PC-9 (cell line): ENCODE results near the gene TMEM80. TPM values are rescaled to one million over a fixed set of nuclear protein-coding genes. Genes with fewer than 3 reads are reported as not detected.

Experiments
- BruUV-seq: library from RNA; stranded (reverse); fragments of 400-500 nt; replicated peaks from 2 replicates; lab custom pipeline; 2021; lab: Mats Ljungman, UMichigan
- CTCF ChIA-PET: fragments of 300-600 bp; sonication (Branson Sonifier 250); formaldehyde crosslinking; loops from one replicate; lab custom pipeline; 2022; ENCODE audit warnings: antibody characterized with exemption; lab: Charles Lee
- POLR2A ChIA-PET: fragments of 300-600 bp; sonication (Branson Sonifier 250); formaldehyde crosslinking; loops from one replicate; lab custom pipeline; 2022; ENCODE audit warnings: antibody characterized with exemption; ENCODE audit not compliant: unreplicated experiment; lab: Charles Lee
- DNase-seq, 2 experiments: peaks; one replicate each; pipeline versions ENCODE4 v3.0.0 to v3.0.0-alpha.2; 2015 to 2022; ENCODE audit warnings: mixed read lengths in 1 of 2
- H2AFZ ChIP-seq: fragments of 200-600 bp; sonication (generic); 2 replicates; pipeline ENCODE4 v1.8.1; 2017; ENCODE audit warnings: antibody characterized with exemption
- H3F3A ChIP-seq: fragments of 200-600 bp; sonication (generic); 2 replicates; pipeline ENCODE4 v1.8.1; 2017; ENCODE audit warnings: antibody characterized with exemption, mild to moderate bottlenecking, low read depth; ENCODE audit not compliant: insufficient read depth
- H3K27ac ChIP-seq: fragments of 200-600 bp; sonication (generic); 2 replicates; pipeline ENCODE4 v1.6.1; 2016; ENCODE audit warnings: mixed run types
- H3K27me3 ChIP-seq: fragments of 200-600 bp; sonication (generic); 2 replicates; pipeline ENCODE4 v1.6.1; 2016; ENCODE audit warnings: low read depth, mixed run types; ENCODE audit not compliant: insufficient read depth
- H3K36me3 ChIP-seq: fragments of 200-600 bp; sonication (generic); 2 replicates; pipeline ENCODE4 v1.6.1; 2016; ENCODE audit warnings: low read depth, mixed run types
- H3K4me1 ChIP-seq: fragments of 200-600 bp; sonication (generic); replicated peaks from 2 replicates; pipeline ENCODE4 v1.6.1; 2016; ENCODE audit warnings: mixed run types; ENCODE audit not compliant: insufficient read depth
- H3K4me2 ChIP-seq: fragments of 200-600 bp; sonication (generic); 2 replicates; pipeline ENCODE4 v1.6.1; 2017; ENCODE audit warnings: mixed run types
- H3K4me3 ChIP-seq: fragments of 200-600 bp; sonication (generic); 2 replicates; pipeline ENCODE4 v1.6.1; 2016; ENCODE audit warnings: mixed run types
- H3K79me2 ChIP-seq: fragments of 200-600 bp; sonication (generic); 2 replicates; pipeline ENCODE4 v1.6.1; 2017; ENCODE audit warnings: low read depth, mixed run types
- H3K9me2 ChIP-seq: fragments of 200-600 bp; sonication (generic); 2 replicates; pipeline ENCODE4 v1.8.1; 2017; ENCODE audit warnings: mild to moderate bottlenecking; ENCODE audit not compliant: insufficient read depth
- H3K9me3 ChIP-seq: fragments of 200-600 bp; sonication (generic); 2 replicates; pipeline ENCODE4 v1.8.1; 2016; ENCODE audit warnings: low read depth; ENCODE audit not compliant: insufficient read depth
- H4K20me1 ChIP-seq: fragments of 200-600 bp; sonication (generic); 2 replicates; pipeline ENCODE4 v1.8.1; 2017; ENCODE audit not compliant: insufficient read depth
- EZH2 ChIP-seq: fragments of 200-600 bp; sonication (generic); IDR thresholded peaks from 2 replicates; pipeline ENCODE4 v1.8.0; 2017; ENCODE audit warnings: antibody characterized with exemption, low read depth
- intact Hi-C: fragments of 100-400 bp; cut with micrococcal nuclease; formaldehyde crosslinking; loops from one replicate; pipeline ENCODE4 v1.10.0; 2022; ENCODE audit not compliant: unreplicated experiment
- total RNA-seq: library from RNA; stranded (reverse); gene quantifications from 2 replicates; pipeline ENCODE4 v1.2.3, GENCODE V29; 2021
- TF ChIP-seq, protein P1 (sequence below): fragments of 200-600 bp; sonication (generic); conservative IDR thresholded peaks from 2 replicates; pipeline ENCODE4 v1.6.1; 2017; ENCODE audit warnings: mixed run types, antibody characterized with exemption, mild to moderate bottlenecking, moderate library complexity

Gene TMEM80
- total RNA-seq, 1 experiment from 2014 or later = 36.6 TPM

DNA sequence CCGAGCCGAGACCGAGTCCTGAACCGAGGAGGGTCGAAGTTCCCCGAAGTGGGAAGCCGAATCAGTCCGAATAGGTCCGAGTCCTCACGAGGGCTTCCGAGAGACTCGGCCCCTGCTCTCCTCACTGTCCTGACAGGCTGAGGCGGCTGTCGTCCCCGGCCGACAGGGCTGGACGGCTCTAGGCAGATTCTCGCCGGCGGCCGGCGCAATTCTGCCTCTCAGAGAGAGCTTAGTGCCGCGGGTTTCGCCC is 403 bp upstream of the TMEM80 start:
- CTCF ChIA-PET = interaction anchor here (0.6 to 1.5 kb wide), 2 partner anchors 17 to 31 kb away, joined by 5 to 18 read pairs; no protein-coding TSS in a partner anchor
- no peak for DNase-seq
- H3K4me2 ChIP-seq = peak overlapping the region; percentile 73
- intact Hi-C loops = no loop called here
- peaks cover 27% of the 10 kb centered on the region; the same call in 1 of the 2 replicates for H3K4me1 ChIP-seq
- no TSS peak for BruUV-seq
- no peaks in the 10 kb centered on the region for H3K9me3 ChIP-seq
- peak overlapping the region; percentile 99 for H3K27ac ChIP-seq
- peaks cover 54% of the 10 kb centered on the region for H3K79me2 ChIP-seq
- no peaks in the 10 kb centered on the region for H3K36me3 ChIP-seq
- TF ChIP-seq, protein P1, sequence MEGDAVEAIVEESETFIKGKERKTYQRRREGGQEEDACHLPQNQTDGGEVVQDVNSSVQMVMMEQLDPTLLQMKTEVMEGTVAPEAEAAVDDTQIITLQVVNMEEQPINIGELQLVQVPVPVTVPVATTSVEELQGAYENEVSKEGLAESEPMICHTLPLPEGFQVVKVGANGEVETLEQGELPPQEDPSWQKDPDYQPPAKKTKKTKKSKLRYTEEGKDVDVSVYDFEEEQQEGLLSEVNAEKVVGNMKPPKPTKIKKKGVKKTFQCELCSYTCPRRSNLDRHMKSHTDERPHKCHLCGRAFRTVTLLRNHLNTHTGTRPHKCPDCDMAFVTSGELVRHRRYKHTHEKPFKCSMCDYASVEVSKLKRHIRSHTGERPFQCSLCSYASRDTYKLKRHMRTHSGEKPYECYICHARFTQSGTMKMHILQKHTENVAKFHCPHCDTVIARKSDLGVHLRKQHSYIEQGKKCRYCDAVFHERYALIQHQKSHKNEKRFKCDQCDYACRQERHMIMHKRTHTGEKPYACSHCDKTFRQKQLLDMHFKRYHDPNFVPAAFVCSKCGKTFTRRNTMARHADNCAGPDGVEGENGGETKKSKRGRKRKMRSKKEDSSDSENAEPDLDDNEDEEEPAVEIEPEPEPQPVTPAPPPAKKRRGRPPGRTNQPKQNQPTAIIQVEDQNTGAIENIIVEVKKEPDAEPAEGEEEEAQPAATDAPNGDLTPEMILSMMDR = no peak
- no peak for TF ChIP-seq EZH2
- peaks cover 11% of the 10 kb centered on the region for H4K20me1 ChIP-seq
- no peaks in the 10 kb centered on the region for H3K9me2 ChIP-seq
- POLR2A ChIA-PET = interaction anchor here (0.6 to 1.0 kb wide), 3 partner anchors 31 to 148 kb away, joined by 3 to 9 read pairs (median 5); no protein-coding TSS in a partner anchor
- H2AFZ ChIP-seq = peak overlapping the region; percentile 80
- H3K27me3 ChIP-seq = no peaks in the 10 kb centered on the region
- H3K4me3 ChIP-seq = peak overlapping the region; percentile 79; the same call in 1 of the 2 replicates
- H3F3A ChIP-seq = no peaks in the 10 kb centered on the region; the same call in 1 of the 2 replicates

DNA sequence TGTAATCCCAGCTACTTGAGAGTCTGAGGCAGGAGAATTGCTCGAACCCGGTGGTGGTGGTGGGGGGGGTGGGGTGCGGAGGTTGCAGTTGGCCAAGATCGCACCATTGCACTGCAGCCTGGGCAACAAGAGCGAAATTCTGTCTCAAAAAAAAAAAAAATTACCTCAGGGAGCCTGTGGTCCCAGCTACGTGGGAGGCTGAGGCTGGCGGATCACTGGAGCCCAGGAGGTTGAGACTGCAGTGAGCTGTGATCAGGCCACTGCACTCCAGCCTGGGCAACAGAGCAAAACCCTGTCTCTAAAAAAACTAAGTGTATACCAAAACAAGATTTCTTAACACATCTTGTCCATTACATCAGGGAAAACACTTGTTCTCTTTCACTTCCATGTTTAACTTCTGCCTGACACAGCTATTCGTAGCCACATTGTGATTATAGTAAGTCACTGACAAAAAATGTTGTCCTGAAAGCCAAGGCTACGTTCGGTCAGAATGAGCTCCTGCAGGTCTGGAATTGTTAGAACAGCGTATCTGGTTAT is 1.4 kb downstream of the TMEM80 start:
- no peaks in the 10 kb centered on the region; the same call in 1 of the 2 replicates for H3F3A ChIP-seq
- CTCF ChIA-PET = no interaction called here
- H3K9me3 ChIP-seq = no peaks in the 10 kb centered on the region
- H3K9me2 ChIP-seq = no peaks in the 10 kb centered on the region
- H3K36me3 ChIP-seq = no peaks in the 10 kb centered on the region
- intact Hi-C loops = loop anchor here (2.0 kb wide), 1 partner anchor 30 kb away; no protein-coding TSS in a partner anchor
- peaks cover 7% of the 10 kb centered on the region for H4K20me1 ChIP-seq
- H3K4me2 ChIP-seq = peak overlapping the region; percentile 72
- peak overlapping the region; percentile 99 for H3K27ac ChIP-seq
- peak in 1 of 2 experiments; percentile 75 for DNase-seq
- peaks cover 42% of the 10 kb centered on the region for H3K79me2 ChIP-seq
- POLR2A ChIA-PET = interaction anchor here (0.5 to 1.0 kb wide), 6 partner anchors 9 to 146 kb away, joined by 3 to 8 read pairs (median 5); partner anchors contain the start of gene EPS8L2
- TF ChIP-seq EZH2 = no peak
- TF ChIP-seq, protein P1 = no peak
- no peak overlapping the region for H2AFZ ChIP-seq
- H3K4me1 ChIP-seq = peaks cover 27% of the 10 kb centered on the region; the same call in 1 of the 2 replicates
- BruUV-seq = no TSS peak
- no peaks in the 10 kb centered on the region for H3K27me3 ChIP-seq
- H3K4me3 ChIP-seq = peak overlapping the region; percentile 79; the same call in 1 of the 2 replicates

DNA sequence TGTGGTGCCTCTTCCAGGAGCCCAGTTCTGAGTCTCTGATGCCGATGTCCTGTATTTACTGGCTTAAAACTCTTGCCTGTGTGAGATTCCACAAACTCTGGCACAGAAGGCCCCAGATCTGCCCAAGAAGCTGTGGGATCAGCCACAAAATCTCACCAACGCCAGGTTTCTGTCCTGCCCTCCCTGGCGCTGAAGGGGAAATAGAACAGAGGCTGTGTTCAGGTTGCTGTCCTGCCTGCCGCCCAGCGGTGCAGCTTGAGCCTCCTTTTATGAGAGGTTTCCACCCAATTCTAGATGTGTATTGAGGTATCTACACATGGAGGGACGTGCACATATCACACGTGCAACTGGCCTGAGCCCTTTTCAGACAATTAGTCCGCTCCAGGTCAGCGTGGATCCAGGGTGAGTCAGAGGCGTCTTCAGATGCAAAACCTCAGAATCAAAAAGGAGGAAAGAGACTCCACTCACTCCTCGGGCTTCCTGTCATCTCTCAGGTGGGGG is 2.2 kb downstream of the TMEM80 start:
- Histone ChIP-seq H2AFZ (no peak overlapping the region), H3K4me1 (peaks cover 25% of the 10 kb centered on the region; the same call in 1 of the 2 replicates), H3F3A (no peaks in the 10 kb centered on the region; the same call in 1 of the 2 replicates), H3K9me2 (no peaks in the 10 kb centered on the region), H3K79me2 (peaks cover 34% of the 10 kb centered on the region), H3K9me3 (no peaks in the 10 kb centered on the region), H3K36me3 (no peaks in the 10 kb centered on the region), H3K4me2 (peak overlapping the region; percentile 72), H3K4me3 (no peak overlapping the region), H3K27me3 (no peaks in the 10 kb centered on the region), H4K20me1 (no peaks in the 10 kb centered on the region; the same call in 1 of the 2 replicates), H3K27ac (peak overlapping the region; percentile 46)
- ChIA-PET POLR2A (interaction anchor here (0.5 to 0.6 kb wide), 3 partner anchors 33 to 51 kb away, joined by 3 to 7 read pairs (median 3); no protein-coding TSS in a partner anchor), CTCF (no interaction called here)
- TF ChIP-seq, protein P1 = no peak
- TF ChIP-seq EZH2 = no peak
- peak in 1 of 2 experiments; percentile 31 for DNase-seq
- intact Hi-C loops = loop anchor here (1.0 to 2.0 kb wide), 2 partner anchors 9 to 29 kb away; no protein-coding TSS in a partner anchor
- no TSS peak for BruUV-seq
